NCI-H510A (cell line): ENCODE results near the gene RER1.
"Not testable (repeated sequence)": the region's sequence is repeated elsewhere in the genome, so short reads cannot be mapped to it uniquely, and the experiment has no call there.

Source experiments
- DNase-seq: peaks from one replicate; lab custom pipeline; 2025; lab: John Stamatoyannopoulos, UW

The RER1 gene

GRCh38 chr1:2427976-2428375 is 36.3 kb downstream of the RER1 start:
- DNase-seq = no peak

DNA sequence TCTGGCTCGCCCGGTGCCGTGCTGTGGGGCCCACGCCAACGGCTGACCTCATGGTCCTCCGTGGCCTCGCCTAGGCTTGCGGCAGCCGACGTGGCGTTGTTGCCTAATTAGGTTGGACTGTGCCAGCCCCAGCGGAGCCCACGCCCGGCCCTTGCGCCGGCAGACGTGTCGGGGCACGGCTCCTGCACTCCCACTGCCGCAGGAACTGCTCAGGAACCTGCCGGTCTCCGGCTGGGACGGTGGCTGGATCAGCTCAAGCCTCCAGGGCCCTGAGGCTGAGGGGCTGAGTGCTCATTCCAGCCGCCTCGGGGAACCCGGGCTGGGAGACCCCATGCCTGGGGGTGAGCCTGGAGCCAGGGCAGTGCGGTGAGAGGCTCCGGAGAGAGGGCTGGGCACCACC is 36.8 kb downstream of the RER1 start:
- no peak for DNase-seq

DNA sequence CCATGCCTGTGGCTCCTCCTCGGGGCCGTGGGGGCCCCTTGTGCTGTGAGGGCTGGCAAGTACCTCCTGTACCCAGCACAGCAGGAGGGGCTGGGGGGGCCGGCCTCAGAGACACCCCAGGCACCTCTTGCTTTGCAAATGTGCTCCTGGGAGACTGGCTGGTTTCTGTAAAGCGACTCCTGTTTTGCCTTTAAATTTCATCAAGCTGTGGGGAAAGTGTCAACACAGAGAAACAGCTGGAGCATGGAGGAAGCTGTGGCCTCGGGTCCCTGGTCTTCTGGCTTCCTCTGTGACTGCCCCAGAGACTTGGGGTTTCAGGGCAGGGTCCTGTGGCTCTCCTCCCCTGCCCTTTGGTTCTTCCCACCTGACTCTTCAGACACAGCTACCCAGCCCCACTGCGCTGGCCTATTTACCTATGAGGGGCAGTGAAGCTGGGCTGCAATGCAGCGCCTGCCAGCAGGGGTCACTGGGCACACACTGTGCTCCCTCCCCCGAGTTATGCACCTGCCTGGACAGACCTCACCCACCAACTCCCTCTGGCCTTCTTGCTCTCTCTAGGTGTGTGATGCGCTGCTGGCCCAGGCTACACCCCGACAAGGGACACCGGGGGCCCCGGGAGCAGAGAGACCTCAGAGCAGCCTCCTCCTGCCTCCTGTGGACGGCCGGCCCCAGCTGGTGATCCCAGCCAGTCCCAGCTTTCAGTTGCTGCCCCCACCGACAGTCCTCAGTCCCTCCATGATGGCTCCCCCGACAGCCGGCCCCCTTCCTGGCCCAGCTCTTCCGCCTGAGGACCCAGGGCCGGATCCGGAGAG is 38.3 kb downstream of the RER1 start:
- DNase-seq = no peak

- DNase-seq = no peak
Measured at GRCh38 chr1:2430592-2430973, 38.9 kb downstream of the RER1 start.

GRCh38 chr1:2431103-2431502 is 39.5 kb downstream of the RER1 start:
- no peak for DNase-seq

GRCh38 chr1:2431518-2431917 is 39.9 kb downstream of the RER1 start:
- DNase-seq = no peak

DNA sequence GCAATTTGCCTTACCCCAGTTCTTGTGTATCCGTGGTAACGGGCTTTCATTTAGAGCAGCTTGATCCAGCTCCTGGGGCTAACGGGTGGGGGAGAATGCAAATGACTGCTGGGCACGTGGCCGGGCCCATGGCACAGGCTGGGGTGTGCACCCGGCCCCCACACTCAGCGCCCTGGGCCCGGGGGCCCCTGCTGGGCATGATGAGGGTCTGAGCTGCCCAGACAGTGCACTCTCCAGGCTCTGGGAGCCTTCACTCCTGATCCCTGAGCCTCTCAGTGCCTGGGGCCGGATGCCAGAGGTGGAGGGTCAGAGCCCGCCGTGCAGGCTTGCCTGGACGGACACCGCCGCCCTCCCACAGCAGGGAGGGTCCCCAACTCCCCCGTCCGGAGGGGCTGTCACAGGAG is 40.8 kb downstream of the RER1 start:
- no peak for DNase-seq

DNA sequence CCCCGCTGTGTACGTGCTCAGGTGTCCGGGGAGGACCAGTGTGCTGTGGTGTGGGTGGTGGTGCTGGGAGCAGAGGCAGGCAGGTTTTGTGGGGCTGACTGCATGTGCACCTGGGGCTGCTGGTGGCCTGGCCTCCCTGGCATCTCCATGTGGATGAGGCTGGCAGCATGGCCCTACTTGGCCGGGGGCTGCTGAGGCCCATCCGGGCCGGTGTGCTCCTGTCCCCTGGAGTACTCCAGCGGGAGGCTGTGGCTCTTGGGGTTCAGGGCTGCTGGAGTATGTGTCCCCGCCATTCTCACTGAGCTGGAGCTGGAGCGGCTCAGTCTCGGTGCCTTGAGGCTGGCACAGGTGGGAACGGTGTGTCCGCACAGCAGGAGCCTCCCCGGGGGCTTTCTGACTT is 41.6 kb downstream of the RER1 start:
- no peak for DNase-seq

GRCh38 chr1:2433936-2434655 is 42.5 kb downstream of the RER1 start:
- no peak for DNase-seq

DNA sequence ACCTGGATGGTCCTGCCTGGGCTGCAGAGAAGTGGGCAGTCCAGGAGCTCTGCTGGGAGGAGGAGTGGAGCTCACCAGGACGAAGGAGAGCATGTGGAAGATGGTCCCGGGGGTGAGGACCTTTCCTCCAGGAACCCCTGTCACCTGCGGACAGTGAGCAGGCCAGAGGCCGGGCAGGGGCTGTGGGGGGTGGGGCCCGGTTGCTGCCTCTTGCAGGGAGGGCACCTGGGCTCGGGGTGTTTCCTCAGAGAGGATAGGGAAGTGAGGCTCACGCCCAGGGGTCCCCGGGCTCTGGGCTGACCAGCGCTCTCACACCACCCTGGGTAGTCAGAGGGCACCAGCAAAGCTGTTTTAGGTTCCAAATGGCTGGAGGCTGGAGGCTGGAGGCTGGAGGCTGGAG is 43.5 kb downstream of the RER1 start:
- no peak for DNase-seq

- no peak for DNase-seq
Measured at GRCh38 chr1:2435746-2436355, 44.2 kb downstream of the RER1 start.

DNA sequence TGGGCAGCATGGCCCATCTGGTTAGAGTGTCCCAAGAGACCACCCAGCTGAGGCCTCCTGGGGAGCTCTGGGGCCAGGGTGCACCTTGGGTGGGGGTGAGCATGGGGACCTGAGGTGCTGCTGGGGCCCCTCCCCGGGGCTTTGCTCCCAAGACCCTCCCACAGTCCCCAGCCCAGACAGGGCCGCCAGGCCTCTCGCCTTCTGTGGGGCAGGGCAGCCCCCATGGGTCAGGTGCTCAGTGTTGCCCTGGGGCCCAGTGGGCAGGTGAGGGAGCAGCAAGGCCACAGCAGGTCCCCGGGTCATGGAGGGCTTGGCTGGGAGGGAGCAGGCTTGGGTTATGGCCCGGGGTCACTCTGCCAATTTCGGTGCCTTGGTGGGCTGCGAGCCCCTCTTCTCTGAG is 45.2 kb downstream of the RER1 start:
- DNase-seq = no peak

DNA sequence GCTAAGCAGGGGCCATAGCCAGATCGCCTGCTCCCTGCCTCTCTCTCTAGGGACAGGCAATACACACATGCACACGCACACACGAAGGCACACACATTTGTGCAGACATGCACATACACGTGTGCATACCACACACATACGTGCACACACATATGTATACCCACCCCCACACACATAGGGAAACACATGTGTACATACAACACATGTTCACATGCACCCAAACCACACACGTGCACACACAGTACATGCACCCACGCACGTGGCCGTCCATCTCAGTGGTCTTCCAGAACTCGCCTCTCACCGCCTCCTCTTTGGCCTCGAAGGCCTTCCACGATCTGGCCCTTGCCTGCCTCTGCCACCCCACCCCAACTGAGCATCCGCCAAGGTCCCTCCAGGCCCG is 46.0 kb downstream of the RER1 start:
- DNase-seq = no peak

DNA sequence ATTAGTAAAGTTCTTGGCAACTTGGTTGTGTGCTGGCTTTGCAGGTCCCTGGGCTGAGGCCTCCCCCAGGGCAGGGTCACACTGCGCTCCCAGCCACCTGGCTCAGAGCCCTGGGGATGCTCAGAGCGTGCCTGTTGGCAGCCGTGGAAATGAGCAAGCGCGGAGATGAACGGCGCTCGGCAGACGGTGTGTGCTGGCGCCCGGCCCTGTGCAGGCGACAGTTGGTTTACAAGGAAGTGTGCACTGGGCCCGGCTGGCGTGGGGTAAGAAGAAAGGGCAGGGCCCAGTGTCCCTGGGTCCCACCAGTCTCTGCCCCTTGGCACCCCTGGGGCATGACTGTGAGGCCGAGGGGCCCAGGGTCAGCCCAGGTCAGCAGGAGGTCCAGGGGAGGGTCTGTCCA is 46.4 kb downstream of the RER1 start:
- DNase-seq = no peak

GRCh38 chr1:2438641-2439040 is 47.0 kb downstream of the RER1 start:
- no peak for DNase-seq

GRCh38 chr1:2439369-2439768 is 47.7 kb downstream of the RER1 start:
- no peak for DNase-seq

DNA sequence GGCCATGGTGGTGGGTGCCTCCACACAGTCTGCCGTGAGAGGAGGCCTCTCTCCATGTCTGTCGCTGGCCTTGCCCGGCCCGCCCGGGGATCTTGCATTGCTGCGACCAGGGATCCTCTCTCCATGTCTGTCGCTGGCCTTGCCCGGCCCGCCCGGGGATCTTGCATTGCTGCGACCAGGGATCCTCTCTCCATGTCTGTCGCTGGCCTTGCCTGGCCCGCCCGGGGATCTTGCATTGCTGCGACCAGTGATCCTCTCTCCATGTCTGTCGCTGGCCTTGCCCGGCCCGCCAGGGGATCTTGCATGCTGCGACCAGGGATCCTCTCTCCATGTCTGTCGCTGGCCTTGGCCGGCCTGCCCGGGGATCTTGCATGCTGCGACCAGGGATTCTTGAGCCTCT is 48.7 kb downstream of the RER1 start:
- not testable (repeated sequence) for DNase-seq

- no peak for DNase-seq
Measured at GRCh38 chr1:2441746-2442145, 50.1 kb downstream of the RER1 start.

- DNase-seq = no peak
Measured at GRCh38 chr1:2442661-2443060, 51.0 kb downstream of the RER1 start.

GRCh38 chr1:2443277-2444137 is 51.9 kb downstream of the RER1 start:
- DNase-seq = no peak

DNA sequence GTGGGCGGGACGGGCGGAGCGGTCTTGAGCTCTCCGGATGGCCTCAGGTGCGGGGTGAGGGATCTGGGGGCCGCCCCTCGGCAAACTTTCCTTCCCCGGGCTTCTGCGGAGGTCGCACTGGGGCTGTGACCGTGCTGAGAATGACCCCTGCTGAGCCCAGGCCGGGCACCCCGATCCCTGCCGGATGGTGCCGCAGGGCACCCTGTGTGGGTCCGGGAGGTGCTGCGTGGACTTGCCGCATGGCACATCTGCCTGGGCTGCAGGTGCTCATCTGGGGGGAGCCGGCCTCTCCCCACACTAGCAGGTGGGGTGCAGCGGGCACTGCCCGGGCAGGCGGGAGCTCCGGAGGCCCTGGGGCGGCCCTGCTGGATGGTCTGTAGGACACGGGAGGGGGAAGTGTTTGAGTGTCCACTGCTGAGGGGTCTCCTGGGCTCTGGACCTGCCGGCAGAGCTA is 52.5 kb downstream of the RER1 start:
- no peak for DNase-seq

GRCh38 chr1:2445162-2445822 is 53.7 kb downstream of the RER1 start:
- no peak for DNase-seq
